Adrenal gland (tissue), 12 donors: ENCODE results near the gene WWTR1. TPM values are rescaled to one million over a fixed set of nuclear protein-coding genes. Genes with fewer than 3 reads are reported as not detected.

ENCODE experiments used
- DNase-seq, 7 donors: peaks; one replicate each; pipeline ENCODE4 v3.0.0-alpha.2; 2019 to 2020
- H3K27ac ChIP-seq, 5 donors: fragments of 200-600 bp; sonication (generic) in 4 of 5; 1 replicate in 3 of 5; 2 replicates in 2 of 5; pipeline versions ENCODE4 v1.5.1 to v1.8.0; 2016 to 2020; ENCODE audit warnings: mild to moderate bottlenecking in 1 of 5
- H3K27me3 ChIP-seq: fragments of 200-600 bp; 2 replicates; pipeline ENCODE4 v1.8.0; 2021
- H3K36me3 ChIP-seq, 2 donors: fragments of 200-600 bp; replicated peaks in 1 of 2; 1 replicate in 1 of 2; 2 replicates in 1 of 2; pipeline versions ENCODE4 v1.5.1 to v1.8.0; 2018 to 2022
- H3K4me1 ChIP-seq, 2 donors: fragments of 200-600 bp; replicated peaks in 1 of 2; 1 replicate in 1 of 2; 2 replicates in 1 of 2; pipeline versions ENCODE4 v1.5.1 to v1.8.0; 2018 to 2021
- H3K4me3 ChIP-seq, 4 donors: fragments of 200-600 bp; sonication (generic) in 3 of 4; one replicate each; pipeline ENCODE4 v1.5.1; 2016 to 2018
- H3K9me3 ChIP-seq, 3 donors: fragments of 200-600 bp; sonication (generic) in 1 of 3; replicated peaks in 1 of 3; 1 replicate in 2 of 3; 2 replicates in 1 of 3; pipeline versions ENCODE4 v1.5.1 to v1.8.0; 2016 to 2021
- POLR2A ChIP-seq, 2 donors: fragments of 450-650 bp; IDR thresholded peaks; one replicate each; pipeline ENCODE4 v1.6.1; 2017; ENCODE audit warnings: antibody characterized with exemption in 2 of 2, mild to moderate bottlenecking in 2 of 2, moderate library complexity in 1 of 2
- WGBS, 4 donors: extraction: QIAGEN DNeasy Blood & Tissue Kit in 2 of 4; methylation state at CpG; one replicate each; pipeline versions ENCODE4 v1.1.5 to v1.1.7; 2013 to 2017; 5-methylcytosine and 5-hydroxymethylcytosine counted together
- intact Hi-C, 2 donors: fragments of 100-400 bp; cut with DNase I; formaldehyde crosslinking; loops; one replicate each; pipeline versions ENCODE4 v1.14.1 to v1.15.0; 2022 to 2023
- polyA plus RNA-seq, 3 donors: library from polyadenylated mRNA; stranded (reverse); fragments of 200-250 nt in 2 of 3; fragments of 350-450 nt in 1 of 3; fragmentation: Illumina TruSeq in 1 of 3; extraction: RNeasy Lipid Tissue Mini Kit (QIAGEN cat#74804) in 1 of 3; gene quantifications; one replicate each; pipeline ENCODE4 v1.2.3, GENCODE V29; 2013 to 2014
- total RNA-seq, 9 donors: library from RNA; depleted of rRNA in 4 of 9; stranded (reverse); fragments of >200 nt in 4 of 9; fragments of 120-200 nt in 1 of 9; fragmentation: NEBNext Ultra II Directional in 1 of 9; extraction: Animal tissue kit (Norgen Biotek cat#: 25700) in 1 of 9; gene quantifications; one replicate each; pipeline versions ENCODE4 v1.1.0 to v1.2.4, GENCODE V29; 2013 to 2023
- TF ChIP-seq, protein P1 (sequence below), 6 experiments: fragments of 450-650 bp in 4 of 6; fragments of 200-600 bp in 2 of 6; sonication (generic) in 1 of 6; IDR thresholded peaks; 1 replicate in 5 of 6; 2 replicates in 1 of 6; pipeline versions ENCODE4 v1.5.1 to v1.8.0; 2016 to 2021; ENCODE audit warnings: antibody characterized with exemption in 6 of 6, mild to moderate bottlenecking in 2 of 6, moderate library complexity in 1 of 6
- donor health status: healthy with polysubstance abuse.
- donor health status: Bipolar disorder and iron deficiency.
- donor health status: DM: yes; HTN: yes; CAD: no.
- donor health status: DM: no; HTN: no; CAD: no.
- donor health status: DM: no; HTN: no; CAD: no.
- donor health status: DM: yes; HTN: yes; CAD: no.

The WWTR1 gene
- total and polyA plus RNA-seq, 12 donors = 11.9 to 56.2 (median 35.6) TPM

DNA sequence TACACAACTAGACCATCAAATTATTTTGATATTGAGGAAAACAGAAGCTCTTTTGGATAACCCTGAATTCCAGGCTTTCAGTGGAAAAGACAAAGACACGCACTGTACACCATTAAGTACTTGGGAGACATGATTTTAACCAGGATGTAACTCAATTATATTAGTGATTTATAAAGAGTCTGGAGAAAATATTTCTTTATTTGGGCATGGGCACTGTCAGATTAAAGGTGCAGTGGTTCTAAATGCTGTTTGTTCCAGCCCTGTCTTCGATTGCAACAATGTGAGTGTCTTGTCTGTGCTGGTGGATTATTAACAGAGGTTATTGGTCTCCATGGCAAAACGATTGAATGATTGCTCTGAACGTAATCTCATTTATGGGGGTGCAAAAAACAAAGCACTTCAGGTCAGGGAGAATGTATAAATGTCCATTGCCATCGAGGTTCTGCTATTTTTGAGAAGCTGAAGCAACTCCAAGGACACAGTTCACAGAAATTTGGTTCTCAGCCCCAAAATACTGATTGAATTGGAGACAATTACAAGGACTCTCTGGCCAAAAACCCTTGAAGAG lies 183.5 kb downstream of the WWTR1 start, which contains the start of gene TM4SF4:
TM4SF4 (plus strand) TSS at position 448 of the 568 bp plus-strand sequence. CDS start 181 bp downstream, outside the sequence.
- H3K27ac ChIP-seq = peak within 1 kb of the TSS in 1 of 5 donors; percentile 22
- H3K4me1 ChIP-seq = peaks cover 6 to 33% of the 10 kb centered on the region in 2 donors
- no peaks in the 10 kb centered on the region for H3K36me3 ChIP-seq
- H3K9me3 ChIP-seq = no peaks in the 10 kb centered on the region
- intact Hi-C loops = no loop called here
- H3K27me3 ChIP-seq = no peaks in the 10 kb centered on the region
- 49 to 64% (median 55%) methylated on average over 5 of the region's 5 CpGs for WGBS, 4 donors
- DNase-seq = no peak
- no peak for TF ChIP-seq POLR2A (IDR thresholded peaks at IDR 0.05)
- TF ChIP-seq, protein P1, sequence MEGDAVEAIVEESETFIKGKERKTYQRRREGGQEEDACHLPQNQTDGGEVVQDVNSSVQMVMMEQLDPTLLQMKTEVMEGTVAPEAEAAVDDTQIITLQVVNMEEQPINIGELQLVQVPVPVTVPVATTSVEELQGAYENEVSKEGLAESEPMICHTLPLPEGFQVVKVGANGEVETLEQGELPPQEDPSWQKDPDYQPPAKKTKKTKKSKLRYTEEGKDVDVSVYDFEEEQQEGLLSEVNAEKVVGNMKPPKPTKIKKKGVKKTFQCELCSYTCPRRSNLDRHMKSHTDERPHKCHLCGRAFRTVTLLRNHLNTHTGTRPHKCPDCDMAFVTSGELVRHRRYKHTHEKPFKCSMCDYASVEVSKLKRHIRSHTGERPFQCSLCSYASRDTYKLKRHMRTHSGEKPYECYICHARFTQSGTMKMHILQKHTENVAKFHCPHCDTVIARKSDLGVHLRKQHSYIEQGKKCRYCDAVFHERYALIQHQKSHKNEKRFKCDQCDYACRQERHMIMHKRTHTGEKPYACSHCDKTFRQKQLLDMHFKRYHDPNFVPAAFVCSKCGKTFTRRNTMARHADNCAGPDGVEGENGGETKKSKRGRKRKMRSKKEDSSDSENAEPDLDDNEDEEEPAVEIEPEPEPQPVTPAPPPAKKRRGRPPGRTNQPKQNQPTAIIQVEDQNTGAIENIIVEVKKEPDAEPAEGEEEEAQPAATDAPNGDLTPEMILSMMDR (IDR thresholded peaks at IDR 0.05) = no peak
- H3K4me3 ChIP-seq = no peak within 1 kb of the TSS

DNA sequence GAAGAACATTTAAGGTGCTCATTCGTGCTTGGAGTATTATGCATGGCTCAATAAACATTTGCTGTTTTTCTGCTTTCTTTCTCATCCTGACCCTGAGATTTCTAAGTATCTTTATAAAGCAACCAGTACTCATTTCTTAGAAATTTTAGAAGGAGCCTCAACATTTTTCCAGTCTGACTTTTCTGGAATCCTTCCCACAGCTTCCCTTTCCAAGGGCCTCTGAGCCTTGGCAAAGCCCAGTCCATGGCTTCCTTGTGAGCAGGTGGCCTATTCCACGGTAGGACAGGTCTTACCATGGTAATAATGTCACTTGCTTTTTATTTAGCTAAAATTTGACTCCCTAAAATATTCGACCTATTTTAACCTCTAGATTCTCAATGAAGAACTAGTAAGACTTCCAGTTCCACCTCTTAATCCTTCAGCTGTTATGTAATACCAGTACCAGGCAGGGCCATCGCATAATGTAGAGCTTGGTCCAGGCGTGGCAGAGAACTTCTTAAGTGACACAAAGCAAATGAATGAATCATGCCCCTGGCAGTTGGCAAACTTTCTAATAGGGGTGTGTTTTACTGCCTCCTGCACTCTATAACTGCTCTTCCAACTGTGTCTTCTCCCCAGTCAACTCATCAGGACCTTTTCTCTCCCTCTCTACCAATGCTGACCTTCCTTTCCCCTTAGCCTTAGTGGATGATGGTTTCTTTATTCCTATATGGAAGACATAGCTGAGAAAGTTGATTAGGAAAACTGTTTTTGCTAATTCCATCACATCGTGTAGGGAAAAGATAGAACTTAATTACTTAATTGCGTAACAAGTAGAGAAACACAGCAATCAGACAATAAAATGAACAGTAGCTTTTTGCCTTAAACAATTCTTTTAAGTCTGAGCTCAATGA lies 184.2 kb downstream of the WWTR1 start:
- no peak overlapping the region for H3K4me3 ChIP-seq
- peaks cover 6 to 33% of the 10 kb centered on the region in 2 donors for H3K4me1 ChIP-seq
- intact Hi-C loops = no loop called here
- H3K27ac ChIP-seq = no peak overlapping the region
- H3K27me3 ChIP-seq = no peaks in the 10 kb centered on the region
- WGBS, 4 donors = 54 to 64% (median 59%) methylated on average over 7 of the region's 7 CpGs
- H3K9me3 ChIP-seq = no peaks in the 10 kb centered on the region
- H3K36me3 ChIP-seq = no peaks in the 10 kb centered on the region
- TF ChIP-seq, protein P1 (IDR thresholded peaks at IDR 0.05) = no peak
- no peak for TF ChIP-seq POLR2A (IDR thresholded peaks at IDR 0.05)
- peak in 6 of 7 donors; percentile 32 to 71 (median 48) for DNase-seq

DNA sequence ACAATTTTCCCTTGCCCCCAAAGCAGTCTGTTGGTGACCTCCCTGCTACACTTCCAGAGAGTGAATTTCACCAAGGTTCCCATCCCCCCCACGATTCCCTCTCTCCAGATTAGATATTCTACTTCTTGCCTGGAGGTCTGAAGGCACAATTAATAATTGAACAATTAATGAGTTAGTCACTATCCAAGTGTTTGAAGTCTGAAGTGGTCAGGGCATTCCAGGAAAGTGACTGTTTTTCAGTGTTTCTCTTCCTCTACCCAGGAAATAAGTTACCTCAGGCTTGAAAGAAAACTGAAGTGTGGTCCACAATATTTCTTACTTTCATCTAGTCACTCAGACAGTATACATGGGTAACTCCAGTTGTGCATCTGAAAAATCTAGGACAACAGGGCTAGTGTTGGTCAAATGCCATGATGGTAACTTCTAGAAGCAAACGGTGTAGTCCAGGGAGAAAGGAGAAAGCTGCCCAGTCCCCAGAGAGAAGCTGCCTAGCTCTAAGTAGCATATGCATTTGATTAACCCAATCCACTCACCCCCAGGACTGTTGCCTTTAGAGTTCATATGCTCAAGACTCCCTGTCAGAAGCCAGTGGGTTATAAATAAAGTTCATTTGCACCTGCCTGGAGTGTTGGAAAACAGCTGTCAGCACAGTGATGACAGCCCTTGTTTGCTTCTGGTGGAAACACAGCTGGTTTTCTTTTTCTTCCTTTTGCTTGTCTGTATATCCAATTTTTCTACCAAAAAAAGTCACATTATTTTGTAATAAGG lies 185.6 kb downstream of the WWTR1 start:
- no peaks in the 10 kb centered on the region for H3K9me3 ChIP-seq
- H3K4me1 ChIP-seq = peaks cover 6 to 43% of the 10 kb centered on the region in 2 donors
- H3K27me3 ChIP-seq = no peaks in the 10 kb centered on the region
- H3K4me3 ChIP-seq = no peak overlapping the region
- DNase-seq = no peak
- no peaks in the 10 kb centered on the region for H3K36me3 ChIP-seq
- TF ChIP-seq, protein P1 (IDR thresholded peaks at IDR 0.05) = no peak
- TF ChIP-seq POLR2A (IDR thresholded peaks at IDR 0.05) = no peak
- intact Hi-C loops = no loop called here
- 51 to 60% (median 58%) methylated on average over 2 of the region's 2 CpGs for WGBS, 4 donors
- H3K27ac ChIP-seq = peak overlapping the region in 1 of 5 donors; percentile 37

DNA sequence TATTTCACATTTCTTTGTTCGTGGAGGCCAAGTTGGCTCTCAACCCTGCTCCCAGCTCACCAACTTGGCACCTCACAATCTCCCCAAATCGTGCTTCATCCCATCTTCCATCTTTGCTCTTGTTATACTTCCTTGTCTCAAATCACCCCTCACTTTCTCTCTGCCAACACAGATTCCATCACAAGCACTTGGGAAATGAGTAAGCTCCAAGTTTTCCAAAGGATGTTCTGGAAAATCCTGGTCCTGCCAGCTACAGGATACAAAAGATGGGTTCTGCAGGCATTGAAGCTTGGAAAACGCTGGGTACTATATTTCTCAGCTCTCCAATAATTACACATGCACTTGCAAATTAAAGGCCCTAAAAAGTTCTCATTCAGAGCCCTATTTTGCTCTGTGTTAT lies 187.4 kb downstream of the WWTR1 start:
- H3K4me1 ChIP-seq = peaks cover 10 to 43% of the 10 kb centered on the region in 2 donors
- H3K36me3 ChIP-seq = no peaks in the 10 kb centered on the region
- H3K27me3 ChIP-seq = no peaks in the 10 kb centered on the region
- H3K4me3 ChIP-seq = no peak overlapping the region
- no peak for DNase-seq
- no peaks in the 10 kb centered on the region for H3K9me3 ChIP-seq
- TF ChIP-seq, protein P1 (IDR thresholded peaks at IDR 0.05) = no peak
- no peak for TF ChIP-seq POLR2A (IDR thresholded peaks at IDR 0.05)
- H3K27ac ChIP-seq = no peak overlapping the region
- intact Hi-C loops = no loop called here
- WGBS, 4 donors = 67 to 82% (median 72%) methylated on average over 3 of the region's 3 CpGs
